ENCODE data around the gene CX3CR1. TPM values are rescaled to one million over a fixed set of nuclear protein-coding genes. Genes with fewer than 3 reads are reported as not detected.
A peak's percentile ranks its signal among the peaks of the same experiment; 100 is the strongest.

CX3CR1 gene
- total RNA-seq, 1 donor from 2014 or later, result 0.32 TPM

DNA sequence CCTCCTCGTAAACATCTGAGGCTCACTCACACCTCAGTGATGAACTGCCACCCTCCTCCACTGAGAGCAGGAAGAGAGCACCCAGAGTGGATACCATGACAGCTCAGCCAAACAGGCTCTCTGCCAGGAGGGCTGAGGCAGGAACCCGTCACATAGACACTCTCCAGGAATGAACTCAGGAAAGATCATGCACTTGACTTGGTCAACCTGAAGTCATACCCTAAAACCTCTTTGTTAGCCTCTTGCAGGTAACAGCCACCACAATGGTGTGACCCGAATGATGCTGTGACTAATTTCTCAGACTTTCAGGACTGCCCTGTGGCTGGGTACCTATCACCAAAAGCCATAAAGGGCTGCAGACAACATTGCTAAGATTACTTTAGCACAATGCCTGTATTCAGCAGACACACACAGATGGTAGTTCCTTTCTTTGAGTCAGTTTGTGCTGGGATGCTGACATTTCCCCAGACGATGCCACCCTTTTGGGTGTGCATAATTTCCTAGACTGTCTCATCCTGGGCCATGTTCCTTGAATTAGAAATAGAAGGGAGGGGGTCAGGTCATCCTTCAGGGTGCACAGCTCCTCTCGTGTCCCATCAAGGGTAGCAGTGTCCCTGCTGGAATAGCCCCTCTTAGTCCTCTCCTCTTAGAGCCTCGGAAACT lies 30.3 kb downstream of the CX3CR1 start:
- no peak for FAIRE-seq
- no peak overlapping the region for H3K27ac ChIP-seq (ENCODE audit: low read depth, low read length)
- DNase-seq (ENCODE audit: low read depth), result peak; percentile 10
- no peak overlapping the region for H3K27ac Mint-ChIP-seq (ENCODE audit: unreplicated experiment)
- peaks cover 37% of the 10 kb centered on the region for H3K27me3 Mint-ChIP-seq (ENCODE audit: low read depth, unreplicated experiment)
- no peak overlapping the region for H3K9ac ChIP-seq (ENCODE audit: low read length)
- no peaks in the 10 kb centered on the region for H3K27me3 ChIP-seq (ENCODE audit: insufficient read depth, low read length)
- H3K4me3 ChIP-seq (ENCODE audit: insufficient read depth, low read depth, low read length), result no peak overlapping the region
- no peaks in the 10 kb centered on the region for H3K4me1 ChIP-seq (ENCODE audit: insufficient read depth, low read length)
- H3K4me2 ChIP-seq (ENCODE audit: low read length), result no peak overlapping the region
- H3K4me1 Mint-ChIP-seq (ENCODE audit: low read depth, unreplicated experiment), result no peaks in the 10 kb centered on the region
- no peaks in the 10 kb centered on the region for H3K79me2 ChIP-seq (ENCODE audit: insufficient read depth, low read length)
- no peaks in the 10 kb centered on the region for H3K9me3 Mint-ChIP-seq (ENCODE audit: unreplicated experiment)
- no peaks in the 10 kb centered on the region for H3K9me3 ChIP-seq (ENCODE audit: insufficient read depth, low read depth, low read length)
- no peaks in the 10 kb centered on the region for H4K20me1 ChIP-seq (ENCODE audit: insufficient read depth, low read length)
- H3K4me3 Mint-ChIP-seq (ENCODE audit: unreplicated experiment), result no peak overlapping the region
- TF ChIP-seq, protein P1, sequence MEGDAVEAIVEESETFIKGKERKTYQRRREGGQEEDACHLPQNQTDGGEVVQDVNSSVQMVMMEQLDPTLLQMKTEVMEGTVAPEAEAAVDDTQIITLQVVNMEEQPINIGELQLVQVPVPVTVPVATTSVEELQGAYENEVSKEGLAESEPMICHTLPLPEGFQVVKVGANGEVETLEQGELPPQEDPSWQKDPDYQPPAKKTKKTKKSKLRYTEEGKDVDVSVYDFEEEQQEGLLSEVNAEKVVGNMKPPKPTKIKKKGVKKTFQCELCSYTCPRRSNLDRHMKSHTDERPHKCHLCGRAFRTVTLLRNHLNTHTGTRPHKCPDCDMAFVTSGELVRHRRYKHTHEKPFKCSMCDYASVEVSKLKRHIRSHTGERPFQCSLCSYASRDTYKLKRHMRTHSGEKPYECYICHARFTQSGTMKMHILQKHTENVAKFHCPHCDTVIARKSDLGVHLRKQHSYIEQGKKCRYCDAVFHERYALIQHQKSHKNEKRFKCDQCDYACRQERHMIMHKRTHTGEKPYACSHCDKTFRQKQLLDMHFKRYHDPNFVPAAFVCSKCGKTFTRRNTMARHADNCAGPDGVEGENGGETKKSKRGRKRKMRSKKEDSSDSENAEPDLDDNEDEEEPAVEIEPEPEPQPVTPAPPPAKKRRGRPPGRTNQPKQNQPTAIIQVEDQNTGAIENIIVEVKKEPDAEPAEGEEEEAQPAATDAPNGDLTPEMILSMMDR (IDR thresholded peaks at IDR 0.05; ENCODE audit: insufficient read depth, low read depth, low read length), result no peak
- no peak for TF ChIP-seq EZH2 (IDR thresholded peaks at IDR 0.05; ENCODE audit: insufficient read depth, low read length)
- no peaks in the 10 kb centered on the region for H3K36me3 ChIP-seq (ENCODE audit: insufficient read depth, low read length)
- no peak overlapping the region for H2AFZ ChIP-seq (ENCODE audit: low read depth, low read length)
- no peaks in the 10 kb centered on the region for H3K36me3 Mint-ChIP-seq (ENCODE audit: low read depth, unreplicated experiment)

DNA sequence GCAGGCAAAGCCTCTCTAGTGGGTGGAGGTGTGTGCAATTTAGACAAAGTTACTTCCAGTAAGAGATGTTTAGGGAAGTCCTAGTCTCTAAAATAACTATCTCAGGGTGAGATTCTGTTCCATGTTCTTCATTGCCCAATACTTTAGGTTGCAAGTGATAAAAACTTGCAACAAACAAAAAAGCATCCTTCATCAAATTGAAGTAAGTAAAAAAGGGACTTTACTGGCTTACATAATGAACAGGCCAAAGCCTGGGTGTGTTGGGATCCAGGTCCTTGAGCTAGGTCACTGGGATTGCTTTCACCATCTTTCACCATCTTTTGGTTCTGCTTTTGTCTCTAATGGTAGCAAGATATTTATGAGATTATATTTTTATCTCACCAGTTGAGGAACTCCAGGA lies 38.3 kb downstream of the CX3CR1 start:
- Histone ChIP-seq H4K20me1 (ENCODE audit: insufficient read depth, low read length) (no peaks in the 10 kb centered on the region), H3K27ac (ENCODE audit: low read depth, low read length) (no peak overlapping the region), H3K9ac (ENCODE audit: low read length) (no peak overlapping the region), H3K9me3 (ENCODE audit: insufficient read depth, low read depth, low read length) (no peaks in the 10 kb centered on the region), H2AFZ (ENCODE audit: low read depth, low read length) (no peak overlapping the region), H3K79me2 (ENCODE audit: insufficient read depth, low read length) (no peaks in the 10 kb centered on the region), H3K4me3 (ENCODE audit: insufficient read depth, low read depth, low read length) (no peak overlapping the region), H3K27me3 (ENCODE audit: insufficient read depth, low read length) (peaks cover 3% of the 10 kb centered on the region), H3K4me2 (ENCODE audit: low read length) (no peak overlapping the region), H3K36me3 (ENCODE audit: insufficient read depth, low read length) (no peaks in the 10 kb centered on the region), H3K4me1 (ENCODE audit: insufficient read depth, low read length) (no peaks in the 10 kb centered on the region)
- no peak overlapping the region for H3K27ac Mint-ChIP-seq (ENCODE audit: unreplicated experiment)
- DNase-seq (ENCODE audit: low read depth) (no peak), FAIRE-seq (no peak)
- TF ChIP-seq, protein P1 (IDR thresholded peaks at IDR 0.05; ENCODE audit: insufficient read depth, low read depth, low read length), result no peak
- TF ChIP-seq EZH2 (IDR thresholded peaks at IDR 0.05; ENCODE audit: insufficient read depth, low read length), result no peak
- H3K27me3 Mint-ChIP-seq (ENCODE audit: low read depth, unreplicated experiment), result peaks cover 23% of the 10 kb centered on the region
- H3K9me3 Mint-ChIP-seq (ENCODE audit: unreplicated experiment), result no peaks in the 10 kb centered on the region
- H3K4me1 Mint-ChIP-seq (ENCODE audit: low read depth, unreplicated experiment), result no peaks in the 10 kb centered on the region
- no peak overlapping the region for H3K4me3 Mint-ChIP-seq (ENCODE audit: unreplicated experiment)
- no peaks in the 10 kb centered on the region for H3K36me3 Mint-ChIP-seq (ENCODE audit: low read depth, unreplicated experiment)

DNA sequence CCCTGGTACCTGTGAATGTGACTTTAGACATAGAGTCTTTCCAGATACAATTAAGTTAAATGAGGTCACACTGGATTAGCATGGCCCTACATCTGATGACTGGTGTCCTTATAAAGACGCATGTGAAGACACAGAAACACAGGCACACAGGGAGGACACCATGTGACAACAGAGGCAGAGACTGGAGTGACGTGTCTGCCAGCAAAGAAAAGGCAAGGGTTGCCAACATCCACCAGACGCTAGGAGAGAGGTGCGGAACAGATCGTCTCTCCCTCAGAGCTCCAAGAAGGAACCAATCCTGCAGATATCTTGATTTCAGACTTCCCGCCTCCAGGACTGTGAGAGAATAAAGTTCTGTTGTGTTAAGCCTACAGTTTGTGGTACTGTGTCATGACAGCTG lies 42.8 kb downstream of the CX3CR1 start:
- no peak overlapping the region for H3K27ac Mint-ChIP-seq (ENCODE audit: unreplicated experiment)
- no peaks in the 10 kb centered on the region for H3K36me3 ChIP-seq (ENCODE audit: insufficient read depth, low read length)
- no peaks in the 10 kb centered on the region for H3K36me3 Mint-ChIP-seq (ENCODE audit: low read depth, unreplicated experiment)
- peaks cover 1% of the 10 kb centered on the region for H3K9me3 Mint-ChIP-seq (ENCODE audit: unreplicated experiment)
- no peak overlapping the region for H2AFZ ChIP-seq (ENCODE audit: low read depth, low read length)
- H3K79me2 ChIP-seq (ENCODE audit: insufficient read depth, low read length), result no peaks in the 10 kb centered on the region
- peaks cover 10% of the 10 kb centered on the region for H3K27me3 ChIP-seq (ENCODE audit: insufficient read depth, low read length)
- H3K27ac ChIP-seq (ENCODE audit: low read depth, low read length), result no peak overlapping the region
- no peak overlapping the region for H3K4me2 ChIP-seq (ENCODE audit: low read length)
- H3K9me3 ChIP-seq (ENCODE audit: insufficient read depth, low read depth, low read length), result no peaks in the 10 kb centered on the region
- H3K4me1 Mint-ChIP-seq (ENCODE audit: low read depth, unreplicated experiment), result no peaks in the 10 kb centered on the region
- TF ChIP-seq, protein P1 (IDR thresholded peaks at IDR 0.05; ENCODE audit: insufficient read depth, low read depth, low read length), result no peak
- no peak for TF ChIP-seq EZH2 (IDR thresholded peaks at IDR 0.05; ENCODE audit: insufficient read depth, low read length)
- FAIRE-seq (no peak), DNase-seq (ENCODE audit: low read depth) (no peak)
- H3K9ac ChIP-seq (ENCODE audit: low read length), result no peak overlapping the region
- peaks cover 35% of the 10 kb centered on the region for H3K27me3 Mint-ChIP-seq (ENCODE audit: low read depth, unreplicated experiment)
- H3K4me3 ChIP-seq (ENCODE audit: insufficient read depth, low read depth, low read length), result no peak overlapping the region
- H4K20me1 ChIP-seq (ENCODE audit: insufficient read depth, low read length), result no peaks in the 10 kb centered on the region
- H3K4me1 ChIP-seq (ENCODE audit: insufficient read depth, low read length), result no peaks in the 10 kb centered on the region
- H3K4me3 Mint-ChIP-seq (ENCODE audit: unreplicated experiment), result no peak overlapping the region

Measured in astrocyte (in vitro differentiated cells and primary cell).